Ramos (cell line): ENCODE results near the gene RND1.

ENCODE experiments used
- in situ Hi-C: fragments of 300-500 bp; cut with MboI; formaldehyde crosslinking; loops from one replicate; pipeline ENCODE4 v1.14.3; 2022; ENCODE audit warnings: low sequenced_read_pairs; ENCODE audit not compliant: unreplicated experiment

Gene RND1

GRCh38 chr12:48813465-48814261 is 52.0 kb downstream of the RND1 start:
- in situ Hi-C loops: no loop called here

DNA sequence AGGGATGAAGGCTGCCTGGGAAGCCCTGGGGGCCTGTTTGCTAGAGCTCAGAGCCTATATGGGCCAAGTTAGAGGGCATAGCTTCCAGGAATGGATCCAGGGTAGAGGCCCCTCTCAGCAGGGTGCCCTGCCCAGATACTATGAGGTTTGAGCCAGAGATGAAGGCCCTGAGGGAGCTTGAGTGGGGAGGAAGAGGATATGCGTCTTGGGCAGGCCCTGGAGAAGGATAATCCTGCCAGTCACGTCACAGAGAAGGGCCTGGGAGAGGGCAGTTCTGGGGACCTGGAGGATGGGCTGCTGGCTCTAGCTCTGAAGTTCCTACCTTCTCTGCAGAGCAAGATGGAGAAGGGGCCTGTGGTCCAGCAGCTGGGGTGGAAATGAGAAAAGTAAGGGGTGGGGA is 53.3 kb downstream of the RND1 start:
- in situ Hi-C loops: no loop called here

DNA sequence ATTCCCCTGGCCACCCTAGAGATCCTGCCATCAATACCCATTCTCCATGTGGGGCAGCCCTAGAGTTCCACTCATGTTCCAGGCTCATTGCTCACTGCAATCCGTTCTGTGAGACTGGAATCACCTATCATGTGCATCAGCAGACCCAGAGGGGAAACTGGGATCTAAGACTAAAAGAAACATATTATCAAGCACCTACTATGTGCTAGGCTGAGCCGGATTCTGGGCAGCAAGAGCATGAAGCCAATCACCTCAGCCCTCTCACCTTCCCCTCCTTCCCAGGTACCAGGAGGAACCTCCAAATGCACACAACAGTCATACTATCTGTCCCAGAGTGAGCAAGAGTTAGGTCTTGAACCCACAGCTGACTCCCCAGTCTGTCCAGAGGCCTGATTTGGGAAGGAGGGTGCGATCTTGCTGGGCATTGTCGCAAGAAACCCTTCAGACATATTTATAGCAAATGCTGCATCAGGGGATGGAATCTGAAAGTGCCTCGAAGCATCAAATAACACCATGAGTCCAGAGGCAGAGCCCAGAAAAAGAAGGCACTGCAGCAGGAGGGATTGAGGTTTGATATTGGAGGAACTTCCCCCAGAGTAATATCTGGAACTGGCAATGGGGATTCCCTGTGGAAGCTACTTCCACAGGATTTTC is 54.1 kb downstream of the RND1 start:
- in situ Hi-C loops: no loop called here

DNA sequence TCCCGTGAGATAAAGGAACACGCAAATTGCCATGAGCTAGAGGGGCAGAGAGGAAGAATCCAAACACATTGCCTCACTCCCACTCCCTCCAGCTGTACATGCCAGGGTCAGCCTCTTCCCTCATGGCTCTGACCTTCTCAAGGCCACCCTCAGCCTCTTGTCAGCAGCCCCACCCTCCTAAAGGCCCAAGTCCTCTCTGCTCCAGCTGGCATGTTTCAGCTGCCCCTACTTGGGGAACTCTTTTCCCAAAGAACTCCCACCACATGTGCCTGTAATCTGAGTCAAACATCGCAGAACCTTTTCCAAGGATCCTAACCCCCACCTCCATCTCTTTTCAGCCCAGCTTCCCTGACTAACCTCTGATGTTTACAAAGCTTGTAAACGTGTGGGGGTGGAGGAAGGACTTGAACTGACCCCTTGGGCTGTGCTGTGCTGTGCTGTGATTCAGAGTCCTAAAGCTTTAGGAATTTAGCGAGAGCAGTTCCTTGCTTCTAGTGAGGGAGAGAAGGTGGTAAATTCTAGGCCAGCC is 54.7 kb downstream of the RND1 start:
- in situ Hi-C loops: no loop called here

- in situ Hi-C loops: no loop called here
Observed at GRCh38 chr12:48807981-48808380, 57.7 kb downstream of the RND1 start.
